Trophoblast cell (in vitro differentiated cells and primary cell): ENCODE results near the gene AGR3.

ENCODE experiments used
- DNase-seq, 2 donors: peaks; one replicate each; pipeline ENCODE4 v3.0.0-alpha.2; 2016
- H2AFZ ChIP-seq: 2 replicates; pipeline ENCODE4 v1.6.1; 2013; ENCODE audit warnings: low read length, moderate library complexity, mild to moderate bottlenecking; ENCODE audit not compliant: insufficient read depth, poor library complexity
- H2AK5ac ChIP-seq: 2 replicates; pipeline ENCODE4 v1.6.1; 2013; ENCODE audit warnings: mild to moderate bottlenecking, low read length
- H2BK120ac ChIP-seq: 2 replicates; pipeline ENCODE4 v1.6.1; 2013; ENCODE audit warnings: low read length, mild to moderate bottlenecking, moderate library complexity; ENCODE audit not compliant: insufficient read depth, poor library complexity
- H2BK12ac ChIP-seq: 2 replicates; pipeline ENCODE4 v1.6.1; 2013; ENCODE audit warnings: mild to moderate bottlenecking, low read length, moderate library complexity
- H2BK5ac ChIP-seq: 2 replicates; pipeline ENCODE4 v1.6.1; 2013; ENCODE audit warnings: low read length, low read depth, moderate library complexity, mild to moderate bottlenecking; ENCODE audit not compliant: poor library complexity
- H3K14ac ChIP-seq: 2 replicates; pipeline ENCODE4 v1.6.1; 2013; ENCODE audit warnings: mild to moderate bottlenecking, low read length
- H3K18ac ChIP-seq: 2 replicates; pipeline ENCODE4 v1.6.1; 2013; ENCODE audit warnings: mild to moderate bottlenecking, low read length
- H3K23ac ChIP-seq: 2 replicates; pipeline ENCODE4 v1.6.1; 2013; ENCODE audit warnings: low read length
- H3K27ac ChIP-seq: 2 replicates; pipeline ENCODE4 v1.5.1; 2013; ENCODE audit warnings: low read depth, mild to moderate bottlenecking, inconsistent platforms, low read length, moderate library complexity
- H3K27me3 ChIP-seq: 2 replicates; pipeline ENCODE4 v1.6.1; 2013; ENCODE audit warnings: inconsistent platforms, mild to moderate bottlenecking, low read length, moderate library complexity; ENCODE audit not compliant: insufficient read depth
- H3K36me3 ChIP-seq, 2 experiments: 1 replicate in 1 of 2; 2 replicates in 1 of 2; pipeline ENCODE4 v1.6.1; 2013; ENCODE audit warnings: low read length in 2 of 2, mild to moderate bottlenecking in 2 of 2, moderate library complexity in 1 of 2; ENCODE audit not compliant: insufficient read depth in 2 of 2, control insufficient read depth in 1 of 2
- H3K4ac ChIP-seq: 2 replicates; pipeline ENCODE4 v1.6.1; 2013; ENCODE audit warnings: low read depth, mild to moderate bottlenecking, low read length, moderate library complexity
- H3K4me1 ChIP-seq, 2 experiments: 1 replicate in 1 of 2; 2 replicates in 1 of 2; pipeline ENCODE4 v1.6.1; 2013; ENCODE audit warnings: low read length in 2 of 2, mild to moderate bottlenecking in 2 of 2, moderate library complexity in 1 of 2; ENCODE audit not compliant: insufficient read depth in 2 of 2, control insufficient read depth in 1 of 2
- H3K4me2 ChIP-seq: 2 replicates; pipeline ENCODE4 v1.6.1; 2013; ENCODE audit warnings: inconsistent platforms, mild to moderate bottlenecking, low read length, moderate library complexity
- H3K4me3 ChIP-seq: 2 replicates; pipeline ENCODE4 v1.5.1; 2013; ENCODE audit warnings: mild to moderate bottlenecking, low read depth, low read length, inconsistent platforms
- H3K79me1 ChIP-seq: one replicate; pipeline ENCODE4 v1.6.1; 2013; ENCODE audit warnings: low read length
- H3K79me2 ChIP-seq: 2 replicates; pipeline ENCODE4 v1.6.1; 2013; ENCODE audit warnings: low read length, mild to moderate bottlenecking; ENCODE audit not compliant: control insufficient read depth, insufficient read depth, poor library complexity
- H3K9ac ChIP-seq: 2 replicates; pipeline ENCODE4 v1.6.1; 2013; ENCODE audit warnings: mild to moderate bottlenecking, low read length
- H3K9me3 ChIP-seq: 2 replicates; pipeline ENCODE4 v1.6.1; 2013; ENCODE audit warnings: low read depth, mild to moderate bottlenecking, control low read depth, inconsistent platforms, low read length; ENCODE audit not compliant: insufficient read depth
- H4K12ac ChIP-seq: 2 replicates; pipeline ENCODE4 v1.6.1; 2013; ENCODE audit warnings: low read depth, mild to moderate bottlenecking, low read length, moderate library complexity
- H4K8ac ChIP-seq: 2 replicates; pipeline ENCODE4 v1.6.1; 2013; ENCODE audit warnings: low read depth, mild to moderate bottlenecking, low read length, moderate library complexity
- H4K91ac ChIP-seq: one replicate; pipeline ENCODE4 v1.6.1; 2013; ENCODE audit warnings: low read depth, mild to moderate bottlenecking, low read length, moderate library complexity
- WGBS: extraction: QIAGEN DNeasy Blood & Tissue Kit; methylation state at CpG from one replicate; pipeline ENCODE4 v1.1.7; 2013; ENCODE audit warnings: missing lambda C conversion rate; ENCODE audit not compliant: insufficient read length, insufficient coverage; ENCODE audit errors: extremely low coverage; 5-methylcytosine and 5-hydroxymethylcytosine counted together

The AGR3 gene

DNA sequence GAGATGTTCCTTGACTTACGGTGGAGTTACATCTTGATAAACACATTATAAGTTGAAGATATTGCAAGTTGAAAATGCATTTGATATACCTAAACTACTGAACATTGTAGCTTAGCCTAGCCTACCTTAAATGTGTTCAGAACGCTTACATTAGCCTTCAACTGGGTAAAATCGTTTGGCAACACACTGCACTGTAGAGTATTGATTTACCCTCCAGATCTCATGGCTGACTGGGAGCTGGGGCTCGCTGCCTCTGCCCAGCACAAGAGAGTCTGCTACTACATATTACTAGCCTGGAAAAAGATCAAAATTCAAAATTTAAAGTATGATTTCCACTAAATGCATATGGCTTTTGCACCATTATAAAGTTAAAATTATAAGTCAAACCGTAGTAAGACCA is 7.5 kb upstream of the AGR3 start:
- Histone ChIP-seq H3K27ac (no peak overlapping the region), H3K27me3 (no peaks in the 10 kb centered on the region), H2BK120ac (no peak overlapping the region), H2AK5ac (no peak overlapping the region), H4K91ac (no peak overlapping the region), H3K9ac (no peak overlapping the region), H3K4me2 (no peak overlapping the region), H3K4me1 (no peaks in the 10 kb centered on the region), H4K8ac (no peak overlapping the region), H3K18ac (no peak overlapping the region), H2BK5ac (no peak overlapping the region), H4K12ac (no peak overlapping the region), H2BK12ac (no peak overlapping the region), H3K36me3 (no peaks in the 10 kb centered on the region), H3K79me2 (no peaks in the 10 kb centered on the region), H3K9me3 (no peaks in the 10 kb centered on the region), H3K14ac (no peak overlapping the region), H3K4ac (no peak overlapping the region), H3K23ac (no peak overlapping the region), H2AFZ (no peak overlapping the region), H3K4me3 (no peak overlapping the region), H3K79me1 (no peaks in the 10 kb centered on the region)
- WGBS = no CpG with 5 or more reads among the region's 5 CpGs
- no peak for DNase-seq

GRCh38 chr7:16883918-16884317 is 2.1 kb upstream of the AGR3 start:
- H4K8ac ChIP-seq = no peak overlapping the region
- H3K23ac ChIP-seq = no peak overlapping the region
- no CpG with 5 or more reads among the region's 2 CpGs for WGBS
- no peak overlapping the region for H2BK12ac ChIP-seq
- H3K18ac ChIP-seq = no peak overlapping the region
- H3K4me1 ChIP-seq = no peaks in the 10 kb centered on the region
- no peak overlapping the region for H2BK120ac ChIP-seq
- H2BK5ac ChIP-seq = no peak overlapping the region
- no peak overlapping the region for H4K91ac ChIP-seq
- H2AFZ ChIP-seq = no peak overlapping the region
- H3K4me3 ChIP-seq = no peak overlapping the region
- no peaks in the 10 kb centered on the region for H3K36me3 ChIP-seq
- no peak overlapping the region for H4K12ac ChIP-seq
- no peak overlapping the region for H3K14ac ChIP-seq
- H3K9me3 ChIP-seq = no peaks in the 10 kb centered on the region
- H3K79me2 ChIP-seq = no peaks in the 10 kb centered on the region
- no peaks in the 10 kb centered on the region for H3K27me3 ChIP-seq
- H3K9ac ChIP-seq = no peak overlapping the region
- H3K79me1 ChIP-seq = no peaks in the 10 kb centered on the region
- H3K4me2 ChIP-seq = no peak overlapping the region
- H3K27ac ChIP-seq = no peak overlapping the region
- no peak overlapping the region for H2AK5ac ChIP-seq
- H3K4ac ChIP-seq = no peak overlapping the region
- DNase-seq = no peak

- no peak for DNase-seq
- H4K91ac ChIP-seq = no peak overlapping the region
- no peak overlapping the region for H3K4ac ChIP-seq
- no peak overlapping the region for H3K23ac ChIP-seq
- no peak overlapping the region for H3K9ac ChIP-seq
- no peak overlapping the region for H3K14ac ChIP-seq
- no peak overlapping the region for H2AK5ac ChIP-seq
- H3K4me1 ChIP-seq = no peaks in the 10 kb centered on the region
- no peak overlapping the region for H2AFZ ChIP-seq
- H3K79me2 ChIP-seq = no peaks in the 10 kb centered on the region
- no peak overlapping the region for H3K18ac ChIP-seq
- H2BK5ac ChIP-seq = no peak overlapping the region
- H4K12ac ChIP-seq = no peak overlapping the region
- no peak overlapping the region for H2BK120ac ChIP-seq
- H3K4me3 ChIP-seq = no peak overlapping the region
- no peak overlapping the region for H2BK12ac ChIP-seq
- H3K36me3 ChIP-seq = no peaks in the 10 kb centered on the region
- H3K27ac ChIP-seq = no peak overlapping the region
- WGBS = no CpG with 5 or more reads among the region's 1 CpG
- no peaks in the 10 kb centered on the region for H3K27me3 ChIP-seq
- no peak overlapping the region for H4K8ac ChIP-seq
- no peak overlapping the region for H3K4me2 ChIP-seq
- no peaks in the 10 kb centered on the region for H3K79me1 ChIP-seq
- H3K9me3 ChIP-seq = no peaks in the 10 kb centered on the region
These were observed 1.2 kb downstream of the AGR3 start for GRCh38 chr7:16880554-16880953.

DNA sequence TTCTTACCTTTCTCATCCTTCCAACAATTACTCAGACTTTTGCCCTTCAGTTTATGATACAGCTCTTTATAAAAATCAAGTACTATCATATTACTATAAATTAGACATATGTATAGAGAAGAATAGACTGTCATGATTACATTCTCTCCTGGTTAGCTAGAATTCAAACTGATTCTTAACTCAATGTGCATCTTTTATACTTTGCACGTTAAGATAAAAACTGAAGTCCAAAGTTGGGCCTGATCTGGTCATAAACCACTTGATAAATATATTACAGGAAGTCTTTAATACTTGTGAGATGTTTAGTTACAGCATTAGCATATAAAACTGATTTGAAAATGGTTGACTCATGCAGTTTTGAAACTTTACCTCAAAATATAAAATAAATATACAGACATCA is 2.6 kb downstream of the AGR3 start:
- no peak overlapping the region for H3K18ac ChIP-seq
- H3K9ac ChIP-seq = no peak overlapping the region
- no peak overlapping the region for H3K14ac ChIP-seq
- no peak overlapping the region for H2BK120ac ChIP-seq
- no peak overlapping the region for H4K91ac ChIP-seq
- no peak overlapping the region for H2BK12ac ChIP-seq
- H2AK5ac ChIP-seq = no peak overlapping the region
- no peak for DNase-seq
- WGBS = no CpG with 5 or more reads among the region's 1 CpG
- no peak overlapping the region for H4K8ac ChIP-seq
- no peak overlapping the region for H3K23ac ChIP-seq
- no peaks in the 10 kb centered on the region for H3K27me3 ChIP-seq
- no peaks in the 10 kb centered on the region for H3K4me1 ChIP-seq
- no peak overlapping the region for H2AFZ ChIP-seq
- no peaks in the 10 kb centered on the region for H3K79me1 ChIP-seq
- H3K4me3 ChIP-seq = no peak overlapping the region
- H3K9me3 ChIP-seq = no peaks in the 10 kb centered on the region
- H3K36me3 ChIP-seq = no peaks in the 10 kb centered on the region
- H2BK5ac ChIP-seq = no peak overlapping the region
- H3K4me2 ChIP-seq = no peak overlapping the region
- no peak overlapping the region for H3K4ac ChIP-seq
- no peaks in the 10 kb centered on the region for H3K79me2 ChIP-seq
- H4K12ac ChIP-seq = no peak overlapping the region
- H3K27ac ChIP-seq = no peak overlapping the region
